IPS-18c (cell line): ENCODE results near the gene STXBP6.

ENCODE experiments used
- H3K4me3 ChIP-seq: 2 replicates; pipeline ENCODE4 v1.7.0; 2013; ENCODE audit warnings: low read depth, mild to moderate bottlenecking, low read length, moderate library complexity; ENCODE audit not compliant: insufficient read depth
- H3K9me3 ChIP-seq: one replicate; pipeline ENCODE4 v1.6.1; 2013; ENCODE audit warnings: mild to moderate bottlenecking, low read length, moderate library complexity; ENCODE audit not compliant: control insufficient read depth, insufficient read depth

Gene STXBP6

GRCh38 chr14:25055992-25056687 is 6.2 kb upstream of the STXBP6 start:
- Histone ChIP-seq H3K4me3 (no peak overlapping the region), H3K9me3 (no peaks in the 10 kb centered on the region)

DNA sequence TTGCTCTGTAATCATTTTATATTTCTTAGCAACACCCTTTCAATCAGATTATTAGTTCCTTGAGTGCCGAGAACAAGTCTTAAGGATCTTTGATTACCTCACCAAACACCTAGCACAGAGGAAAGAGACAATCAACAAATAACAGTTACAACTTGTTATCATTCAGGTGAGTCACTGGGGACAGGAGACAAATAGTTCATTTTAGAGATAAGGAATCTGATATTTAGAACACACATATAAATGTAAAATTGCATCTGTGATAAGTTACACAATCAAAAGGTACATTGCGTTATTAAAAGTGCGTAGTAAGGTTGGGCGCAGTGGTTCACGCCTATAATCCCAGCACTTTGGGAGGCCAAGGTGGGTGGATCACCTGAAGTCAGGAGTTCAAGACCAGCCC is 5.1 kb upstream of the STXBP6 start:
- H3K4me3 ChIP-seq = no peak overlapping the region

GRCh38 chr14:25053585-25053984 is 3.6 kb upstream of the STXBP6 start:
- no peaks in the 10 kb centered on the region for H3K9me3 ChIP-seq
- no peak overlapping the region for H3K4me3 ChIP-seq

More for the DNA sequence above, 5.1 kb upstream of the STXBP6 start:
- no peaks in the 10 kb centered on the region for H3K9me3 ChIP-seq

- H3K9me3 ChIP-seq = no peaks in the 10 kb centered on the region
- no peak overlapping the region for H3K4me3 ChIP-seq
Measured at GRCh38 chr14:25052921-25053320, 3.0 kb upstream of the STXBP6 start.

DNA sequence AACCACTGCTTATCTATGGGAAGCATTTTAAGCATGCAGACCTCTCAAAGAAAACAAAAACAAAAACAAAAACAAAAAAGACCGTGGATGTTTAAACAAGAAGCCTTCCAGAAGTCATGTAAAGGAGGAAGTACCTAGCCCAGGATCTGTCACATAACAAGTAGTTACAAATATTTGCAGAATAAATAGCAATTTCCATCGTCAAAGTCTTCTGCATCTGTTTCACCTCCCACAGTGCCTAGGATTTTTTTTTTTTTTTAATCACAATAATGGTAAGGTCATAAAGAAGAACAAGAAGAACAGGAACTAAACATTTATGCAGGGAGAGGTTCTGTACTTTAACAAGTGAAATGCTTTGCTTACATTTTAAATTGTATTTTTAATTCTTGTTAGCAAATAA is 2.4 kb upstream of the STXBP6 start:
- Histone ChIP-seq H3K9me3 (no peaks in the 10 kb centered on the region), H3K4me3 (no peak overlapping the region)

GRCh38 chr14:25050269-25051150 is 563 bp upstream of the STXBP6 start:
- H3K9me3 ChIP-seq = no peaks in the 10 kb centered on the region
- H3K4me3 ChIP-seq = peak overlapping the region; percentile 72

GRCh38 chr14:25049093-25049567 is 817 bp downstream of the STXBP6 start:
- H3K9me3 ChIP-seq = no peaks in the 10 kb centered on the region
- peak overlapping the region; percentile 72 for H3K4me3 ChIP-seq

- H3K9me3 ChIP-seq = no peaks in the 10 kb centered on the region
- no peak overlapping the region; the same call in 1 of the 2 replicates for H3K4me3 ChIP-seq
Measured at GRCh38 chr14:25048170-25049016, 1.6 kb downstream of the STXBP6 start.

- no peak overlapping the region for H3K4me3 ChIP-seq
- H3K9me3 ChIP-seq = no peaks in the 10 kb centered on the region
Measured at GRCh38 chr14:25046301-25046943, 3.5 kb downstream of the STXBP6 start.

DNA sequence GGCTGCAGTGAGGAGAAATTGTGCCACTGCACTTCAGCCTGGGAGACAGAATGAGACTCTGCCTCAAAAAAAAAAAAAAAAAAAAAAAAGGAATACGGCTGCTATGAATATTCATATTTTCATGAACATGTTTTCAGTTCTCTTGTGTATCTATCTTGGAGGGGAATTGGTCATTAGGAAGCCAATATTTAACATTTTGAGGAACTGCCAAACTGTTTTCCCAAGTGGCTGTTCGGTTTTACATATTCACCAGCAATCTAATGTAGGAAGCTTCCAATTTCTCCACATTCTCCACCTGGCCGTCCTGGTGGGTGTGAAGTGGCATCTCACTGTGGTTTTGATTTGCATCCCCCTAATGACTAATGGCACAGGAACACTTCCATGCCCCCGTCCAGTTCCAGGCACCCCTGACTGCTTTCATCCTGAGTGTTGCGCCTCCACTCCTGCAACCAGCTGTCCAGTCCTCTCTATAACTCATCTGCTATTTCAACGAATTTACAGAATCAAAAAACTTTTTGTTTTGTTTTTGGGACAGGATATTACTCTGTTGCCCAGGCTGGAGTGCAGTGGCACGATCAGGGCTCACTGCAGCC is 5.7 kb downstream of the STXBP6 start:
- Histone ChIP-seq H3K9me3 (no peaks in the 10 kb centered on the region), H3K4me3 (no peak overlapping the region)

DNA sequence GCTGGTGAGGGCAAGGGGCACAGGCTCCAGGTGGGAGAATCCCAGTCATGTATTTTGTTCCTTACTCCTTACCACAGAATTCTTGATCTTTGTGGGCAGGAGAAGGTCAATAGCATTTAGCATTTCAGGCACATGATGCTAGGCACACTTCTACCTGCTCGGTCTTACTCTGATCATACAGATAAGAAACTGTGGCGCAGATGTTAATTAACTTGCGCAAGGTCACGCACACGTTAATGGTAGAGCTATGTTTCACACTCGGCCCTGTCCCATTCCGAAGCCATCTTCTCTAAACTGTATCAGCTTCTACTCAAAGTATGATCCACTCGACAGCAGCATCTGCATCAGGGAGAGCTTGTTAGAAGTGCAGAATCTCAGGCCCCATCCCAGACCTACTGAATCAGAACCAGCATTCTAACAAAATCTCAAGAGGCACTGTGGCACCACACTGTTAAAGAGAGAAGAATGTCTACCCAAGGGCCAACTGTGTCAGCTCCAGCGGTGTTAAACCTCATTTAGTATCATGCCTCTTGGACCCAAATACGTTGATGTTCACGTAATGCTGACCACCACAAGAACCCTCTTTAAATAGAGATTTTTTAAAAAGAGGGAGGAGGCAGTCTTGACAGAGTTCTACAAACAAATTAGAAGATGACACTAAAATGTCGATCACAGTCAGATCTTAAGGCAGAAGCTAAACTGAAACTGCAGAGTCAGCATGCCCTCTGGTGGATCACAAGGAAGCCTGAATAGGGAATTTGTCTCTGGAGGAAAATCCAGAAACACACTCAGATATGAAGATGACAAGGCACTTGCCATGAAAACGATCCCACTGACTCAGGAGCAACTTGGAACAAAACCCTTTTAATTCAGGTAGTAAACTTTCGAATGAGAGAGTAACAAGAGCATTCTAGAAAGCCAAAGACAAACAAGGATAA is 7.3 kb downstream of the STXBP6 start:
- no peaks in the 10 kb centered on the region for H3K9me3 ChIP-seq
- no peak overlapping the region for H3K4me3 ChIP-seq

DNA sequence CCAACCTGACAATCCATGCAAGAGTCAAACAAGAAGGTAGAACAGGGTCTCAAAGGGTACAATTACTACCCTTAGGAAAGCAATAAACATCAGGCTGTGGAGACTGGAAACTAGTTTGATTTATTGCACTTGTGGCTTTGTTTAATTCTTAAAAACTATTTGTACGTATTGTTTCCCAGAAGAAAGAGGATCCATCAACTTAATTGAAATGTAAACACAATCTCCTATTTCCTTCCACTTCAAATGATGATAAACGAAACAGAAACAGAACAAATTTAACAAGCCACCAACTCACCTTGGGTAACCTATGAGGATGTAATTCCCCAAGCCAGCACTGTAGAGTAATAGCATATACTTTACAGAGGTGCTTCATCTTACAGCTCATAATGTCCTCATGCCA is 8.0 kb downstream of the STXBP6 start:
- no peak overlapping the region for H3K4me3 ChIP-seq
- H3K9me3 ChIP-seq = no peaks in the 10 kb centered on the region

GRCh38 chr14:25041484-25041883 is 8.5 kb downstream of the STXBP6 start:
- H3K9me3 ChIP-seq = no peaks in the 10 kb centered on the region
- H3K4me3 ChIP-seq = no peak overlapping the region

GRCh38 chr14:25039933-25040332 is 10.0 kb downstream of the STXBP6 start:
- Histone ChIP-seq H3K9me3 (no peaks in the 10 kb centered on the region), H3K4me3 (no peak overlapping the region)

- Histone ChIP-seq H3K9me3 (no peaks in the 10 kb centered on the region), H3K4me3 (no peak overlapping the region)
Measured at GRCh38 chr14:25038044-25038668, 11.8 kb downstream of the STXBP6 start.
